Hepatocyte (in vitro differentiated cells): ENCODE measurements around the gene RPGRIP1L. TPM values are rescaled to one million over a fixed set of nuclear protein-coding genes. Genes with fewer than 3 reads are reported as not detected.

Experiments
- DNase-seq: peaks from one replicate; pipeline ENCODE4 v3.0.0-alpha.2; 2016; ENCODE audit warnings: low spot score
- H2AFZ ChIP-seq: fragments of 200-600 bp; sonication (generic); 2 replicates; pipeline ENCODE4 v1.6.0; 2016; ENCODE audit warnings: antibody characterized with exemption, mild to moderate bottlenecking
- H3K27ac ChIP-seq: fragments of 200-600 bp; sonication (generic); 2 replicates; pipeline ENCODE4 v1.5.1; 2016; ENCODE audit warnings: mild to moderate bottlenecking
- H3K27me3 ChIP-seq: fragments of 200-600 bp; sonication (generic); 2 replicates; pipeline ENCODE4 v1.6.1; 2016
- H3K36me3 ChIP-seq: fragments of 200-600 bp; sonication (generic); replicated peaks from 2 replicates; pipeline ENCODE4 v1.5.1; 2016; ENCODE audit warnings: low read depth; ENCODE audit not compliant: insufficient read depth
- H3K4me1 ChIP-seq: fragments of 200-600 bp; sonication (generic); 2 replicates; pipeline ENCODE4 v1.5.1; 2016; ENCODE audit warnings: mild to moderate bottlenecking, moderate library complexity; ENCODE audit not compliant: insufficient read depth
- H3K4me2 ChIP-seq: fragments of 200-600 bp; sonication (generic); 2 replicates; pipeline ENCODE4 v1.6.0; 2016
- H3K4me3 ChIP-seq: fragments of 200-600 bp; sonication (generic); 2 replicates; pipeline ENCODE4 v1.5.1; 2016; ENCODE audit warnings: mild to moderate bottlenecking
- H3K79me2 ChIP-seq: fragments of 200-600 bp; sonication (generic); 2 replicates; pipeline ENCODE4 v1.6.0; 2017; ENCODE audit warnings: mild to moderate bottlenecking
- H3K9me2 ChIP-seq: fragments of 200-600 bp; sonication (generic); replicated peaks from 2 replicates; pipeline ENCODE4 v1.6.0; 2017; ENCODE audit warnings: mild to moderate bottlenecking; ENCODE audit not compliant: insufficient read depth
- H3K9me3 ChIP-seq: fragments of 200-600 bp; sonication (generic); 2 replicates; pipeline ENCODE4 v1.5.1; 2016; ENCODE audit warnings: low read depth, mild to moderate bottlenecking
- H4K20me1 ChIP-seq: fragments of 200-600 bp; sonication (generic); 2 replicates; pipeline ENCODE4 v1.6.0; 2016; ENCODE audit warnings: mild to moderate bottlenecking; ENCODE audit not compliant: insufficient read depth, poor library complexity, severe bottlenecking
- EZH2 ChIP-seq: fragments of 200-600 bp; sonication (generic); IDR thresholded peaks from 2 replicates; pipeline ENCODE4 v1.6.1; 2016; ENCODE audit warnings: antibody characterized with exemption, mild to moderate bottlenecking, borderline replicate concordance
- EZH2phosphoT487 ChIP-seq: fragments of 200-600 bp; sonication (generic); IDR thresholded peaks from one replicate; pipeline ENCODE4 v1.6.1; 2018; ENCODE audit warnings: antibody characterized with exemption, mild to moderate bottlenecking, low read depth, moderate library complexity; ENCODE audit not compliant: unreplicated experiment, severe bottlenecking
- WGBS: methylation state at CpG from one replicate; pipeline ENCODE4 v1.1.6; 2016; ENCODE audit warnings: low lambda C conversion rate; ENCODE audit errors: missing lambda C conversion rate; 5-methylcytosine and 5-hydroxymethylcytosine counted together
- polyA plus RNA-seq: library from polyadenylated mRNA; unstranded; fragments of >200 nt; fragmentation: Nextera tagmentation; extraction: Ambion mirVana; gene quantifications from 2 replicates; pipeline ENCODE4 v1.2.1, GENCODE V29; 2016
- total RNA-seq: library from RNA; depleted of rRNA; stranded (reverse); fragments of >200 nt; gene quantifications from 2 replicates; pipeline ENCODE4 v1.2.3, GENCODE V29; 2014
- TF ChIP-seq, protein P1 (sequence below): fragments of 200-600 bp; sonication (generic); IDR thresholded peaks from 2 replicates; pipeline ENCODE4 v1.5.1; 2016; ENCODE audit warnings: antibody characterized with exemption, mild to moderate bottlenecking; ENCODE audit not compliant: poor library complexity

Gene RPGRIP1L
- total and polyA plus RNA-seq, 2 experiments from 2014 or later = 5.8 to 9.5 TPM

DNA sequence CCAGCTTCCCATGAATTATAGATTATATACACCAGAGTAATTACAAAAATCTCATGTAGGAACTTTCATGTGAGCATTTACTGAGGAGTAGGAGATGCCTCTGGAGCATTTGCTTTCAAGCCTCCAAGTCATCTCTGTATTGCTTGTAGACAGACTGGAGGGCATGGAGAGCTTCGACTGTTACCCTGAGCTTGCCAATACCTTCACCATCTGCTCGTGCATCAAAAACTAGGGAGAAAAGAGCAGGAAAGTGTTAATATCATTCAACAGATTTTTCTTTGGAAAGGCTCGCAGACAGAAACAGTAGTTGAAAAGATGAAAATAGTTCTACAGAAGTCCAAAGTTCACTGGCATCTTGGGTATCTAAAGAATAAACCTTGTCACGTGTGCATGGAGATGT lies 101.7 kb downstream of the RPGRIP1L start:
- H3K79me2 ChIP-seq = no peaks in the 10 kb centered on the region
- DNase-seq = no peak
- H3K27ac ChIP-seq = no peak overlapping the region
- H3K9me2 ChIP-seq = no peaks in the 10 kb centered on the region
- no peaks in the 10 kb centered on the region for H4K20me1 ChIP-seq
- H3K9me3 ChIP-seq = no peaks in the 10 kb centered on the region
- H2AFZ ChIP-seq = no peak overlapping the region
- no peak overlapping the region for H3K4me3 ChIP-seq
- no peak overlapping the region for H3K4me2 ChIP-seq
- 91% methylated on average over 4 of the region's 4 CpGs for WGBS
- H3K36me3 ChIP-seq = no peaks in the 10 kb centered on the region
- H3K27me3 ChIP-seq = no peaks in the 10 kb centered on the region
- H3K4me1 ChIP-seq = no peaks in the 10 kb centered on the region
- no peak for TF ChIP-seq EZH2
- no peak for TF ChIP-seq EZH2phosphoT487
- TF ChIP-seq, protein P1, sequence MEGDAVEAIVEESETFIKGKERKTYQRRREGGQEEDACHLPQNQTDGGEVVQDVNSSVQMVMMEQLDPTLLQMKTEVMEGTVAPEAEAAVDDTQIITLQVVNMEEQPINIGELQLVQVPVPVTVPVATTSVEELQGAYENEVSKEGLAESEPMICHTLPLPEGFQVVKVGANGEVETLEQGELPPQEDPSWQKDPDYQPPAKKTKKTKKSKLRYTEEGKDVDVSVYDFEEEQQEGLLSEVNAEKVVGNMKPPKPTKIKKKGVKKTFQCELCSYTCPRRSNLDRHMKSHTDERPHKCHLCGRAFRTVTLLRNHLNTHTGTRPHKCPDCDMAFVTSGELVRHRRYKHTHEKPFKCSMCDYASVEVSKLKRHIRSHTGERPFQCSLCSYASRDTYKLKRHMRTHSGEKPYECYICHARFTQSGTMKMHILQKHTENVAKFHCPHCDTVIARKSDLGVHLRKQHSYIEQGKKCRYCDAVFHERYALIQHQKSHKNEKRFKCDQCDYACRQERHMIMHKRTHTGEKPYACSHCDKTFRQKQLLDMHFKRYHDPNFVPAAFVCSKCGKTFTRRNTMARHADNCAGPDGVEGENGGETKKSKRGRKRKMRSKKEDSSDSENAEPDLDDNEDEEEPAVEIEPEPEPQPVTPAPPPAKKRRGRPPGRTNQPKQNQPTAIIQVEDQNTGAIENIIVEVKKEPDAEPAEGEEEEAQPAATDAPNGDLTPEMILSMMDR = no peak

DNA sequence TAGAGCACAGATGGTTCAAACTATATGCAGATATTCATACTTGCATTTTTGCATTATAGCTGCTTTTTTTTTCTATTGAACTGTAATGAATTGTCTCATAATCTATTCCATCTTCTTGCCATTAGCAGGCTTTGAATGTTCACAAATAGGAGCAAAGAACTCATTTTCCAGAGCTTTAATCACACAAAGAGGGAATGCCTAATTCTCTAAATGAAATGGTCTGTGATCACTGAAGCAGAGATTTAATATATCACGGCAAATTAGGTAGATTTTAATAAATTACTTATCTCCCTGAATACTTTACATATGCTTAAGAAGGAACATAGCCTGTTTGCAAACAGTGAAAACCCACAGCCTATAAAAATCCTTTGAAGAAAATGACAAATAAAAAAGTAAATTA lies 103.0 kb downstream of the RPGRIP1L start:
- no peak for DNase-seq
- Histone ChIP-seq H3K9me2 (no peaks in the 10 kb centered on the region), H3K4me3 (no peak overlapping the region), H4K20me1 (no peaks in the 10 kb centered on the region), H3K4me1 (no peaks in the 10 kb centered on the region), H3K27me3 (no peaks in the 10 kb centered on the region), H3K36me3 (no peaks in the 10 kb centered on the region), H2AFZ (no peak overlapping the region), H3K9me3 (no peaks in the 10 kb centered on the region), H3K27ac (no peak overlapping the region), H3K79me2 (no peaks in the 10 kb centered on the region), H3K4me2 (no peak overlapping the region)
- TF ChIP-seq EZH2phosphoT487 (no peak), EZH2 (no peak)
- TF ChIP-seq, protein P1 = no peak
- WGBS = 93% methylated on average over 1 of the region's 1 CpG

DNA sequence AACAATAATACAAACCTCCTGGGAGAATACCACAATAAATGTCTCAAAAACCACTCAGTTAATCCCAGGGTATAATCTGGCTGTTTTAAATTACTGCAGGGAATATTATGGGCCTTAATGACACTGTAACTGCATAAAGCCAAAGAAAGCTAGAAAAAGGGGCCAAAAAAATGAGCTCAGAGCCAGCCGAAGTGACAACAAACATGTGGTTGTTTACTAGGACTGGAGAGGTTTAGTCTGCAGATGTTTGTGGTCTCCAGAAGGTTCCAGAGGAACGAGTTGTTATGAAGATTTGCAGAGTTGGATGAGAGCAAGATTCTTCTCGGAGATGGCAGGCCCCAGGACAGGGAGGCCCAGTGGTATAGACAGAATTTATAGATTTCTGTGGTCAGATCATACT lies 103.5 kb downstream of the RPGRIP1L start:
- Histone ChIP-seq H3K4me2 (no peak overlapping the region), H2AFZ (no peak overlapping the region), H3K79me2 (no peaks in the 10 kb centered on the region), H3K27me3 (no peaks in the 10 kb centered on the region), H3K9me3 (no peaks in the 10 kb centered on the region), H3K4me1 (no peaks in the 10 kb centered on the region), H3K36me3 (no peaks in the 10 kb centered on the region), H4K20me1 (no peaks in the 10 kb centered on the region), H3K4me3 (no peak overlapping the region), H3K27ac (no peak overlapping the region), H3K9me2 (no peaks in the 10 kb centered on the region)
- no peak for TF ChIP-seq EZH2
- TF ChIP-seq EZH2phosphoT487 = no peak
- TF ChIP-seq, protein P1 = no peak
- DNase-seq = no peak
- 67% methylated on average over 3 of the region's 3 CpGs for WGBS

DNA sequence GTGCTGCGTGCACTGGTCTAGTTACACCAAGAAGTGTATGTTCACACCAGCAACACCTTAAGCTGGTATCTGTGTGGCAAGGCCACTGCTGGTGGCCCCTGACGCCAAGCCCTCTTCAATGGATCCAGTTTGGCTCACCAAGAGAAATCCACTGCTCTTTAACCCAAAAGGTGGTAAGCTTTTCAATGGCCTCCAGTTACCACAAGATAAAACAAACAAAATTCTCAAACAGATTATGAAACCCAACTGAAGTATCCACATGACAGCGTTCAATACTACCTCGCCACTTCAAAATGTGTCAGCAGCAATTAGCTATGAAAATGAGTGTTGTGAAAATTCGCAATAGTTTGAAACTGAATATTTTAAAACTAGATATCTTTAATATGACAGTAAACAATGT lies 104.1 kb downstream of the RPGRIP1L start:
- H3K4me2 ChIP-seq = no peak overlapping the region
- no peak overlapping the region for H2AFZ ChIP-seq
- H3K36me3 ChIP-seq = no peaks in the 10 kb centered on the region
- no peaks in the 10 kb centered on the region for H4K20me1 ChIP-seq
- 95% methylated on average over 5 of the region's 5 CpGs for WGBS
- H3K27me3 ChIP-seq = no peaks in the 10 kb centered on the region
- H3K79me2 ChIP-seq = no peaks in the 10 kb centered on the region
- no peak overlapping the region for H3K27ac ChIP-seq
- no peaks in the 10 kb centered on the region for H3K9me2 ChIP-seq
- no peak for DNase-seq
- H3K4me1 ChIP-seq = no peaks in the 10 kb centered on the region
- no peaks in the 10 kb centered on the region for H3K9me3 ChIP-seq
- no peak overlapping the region for H3K4me3 ChIP-seq
- TF ChIP-seq EZH2phosphoT487 (no peak), EZH2 (no peak)
- TF ChIP-seq, protein P1 = no peak
